NCI-H2029 (cell line): ENCODE results near the gene PPAN.
A peak's percentile ranks its signal among the peaks of the same experiment; 100 is the strongest.

Experiments
- DNase-seq: peaks from one replicate; lab custom pipeline; 2025; lab: John Stamatoyannopoulos, UW

PPAN gene

GRCh38 chr19:10092648-10093294 is 13.4 kb upstream of the PPAN start:
- no peak for DNase-seq

- no peak for DNase-seq
These were observed 12.6 kb upstream of the PPAN start for GRCh38 chr19:10093295-10094186.

GRCh38 chr19:10095622-10095947 is 10.6 kb upstream of the PPAN start:
- DNase-seq, result no peak

GRCh38 chr19:10095948-10096614 is 10.1 kb upstream of the PPAN start:
- peak; percentile 86 for DNase-seq

- peak; percentile 38 for DNase-seq
These were observed 9.6 kb upstream of the PPAN start for GRCh38 chr19:10096615-10096963.

GRCh38 chr19:10100163-10100785 is 5.9 kb upstream of the PPAN start:
- DNase-seq, result no peak

GRCh38 chr19:10102787-10103236 is 3.4 kb upstream of the PPAN start:
- no peak for DNase-seq

- no peak for DNase-seq
These were observed 2.0 kb upstream of the PPAN start for GRCh38 chr19:10104130-10104513.

GRCh38 chr19:10104665-10105508 is 1.3 kb upstream of the PPAN start:
- DNase-seq, result no peak

GRCh38 chr19:10105509-10106099 is 558 bp upstream of the PPAN start:
- DNase-seq, result no peak

GRCh38 chr19:10107254-10107653 is 1.1 kb downstream of the PPAN start:
- no peak for DNase-seq

- DNase-seq, result no peak
These were observed 1.7 kb downstream of the PPAN start for GRCh38 chr19:10107817-10108367.

- DNase-seq, result no peak
These were observed 3.4 kb downstream of the PPAN start for GRCh38 chr19:10109528-10109927.

- DNase-seq, result no peak
These were observed 4.2 kb downstream of the PPAN start for GRCh38 chr19:10110076-10110971.

- no peak for DNase-seq
These were observed 4.8 kb downstream of the PPAN start for GRCh38 chr19:10110972-10111317.

- no peak for DNase-seq
These were observed 5.2 kb downstream of the PPAN start, which contains the start of gene P2RY11 for GRCh38 chr19:10111405-10111811. P2RY11 (plus strand) TSS chr19:10111693; CDS start chr19:10111722, 29 bp downstream.

GRCh38 chr19:10112037-10112761 is 6.0 kb downstream of the PPAN start:
- DNase-seq, result no peak

GRCh38 chr19:10112895-10113591 is 6.9 kb downstream of the PPAN start:
- DNase-seq, result no peak

GRCh38 chr19:10113592-10113963 is 7.4 kb downstream of the PPAN start:
- no peak for DNase-seq
